SHP77 treated with DMSO at 0.1 percent for 48 hours (cell line): ENCODE measurements around the gene MAPRE3.
"Not testable (repeated sequence)": the region's sequence is repeated elsewhere in the genome, so short reads cannot be mapped to it uniquely, and the experiment has no call there.

Experiments
- DNase-seq: peaks from one replicate; lab custom pipeline; 2025; lab: John Stamatoyannopoulos, UW

The MAPRE3 gene

DNA sequence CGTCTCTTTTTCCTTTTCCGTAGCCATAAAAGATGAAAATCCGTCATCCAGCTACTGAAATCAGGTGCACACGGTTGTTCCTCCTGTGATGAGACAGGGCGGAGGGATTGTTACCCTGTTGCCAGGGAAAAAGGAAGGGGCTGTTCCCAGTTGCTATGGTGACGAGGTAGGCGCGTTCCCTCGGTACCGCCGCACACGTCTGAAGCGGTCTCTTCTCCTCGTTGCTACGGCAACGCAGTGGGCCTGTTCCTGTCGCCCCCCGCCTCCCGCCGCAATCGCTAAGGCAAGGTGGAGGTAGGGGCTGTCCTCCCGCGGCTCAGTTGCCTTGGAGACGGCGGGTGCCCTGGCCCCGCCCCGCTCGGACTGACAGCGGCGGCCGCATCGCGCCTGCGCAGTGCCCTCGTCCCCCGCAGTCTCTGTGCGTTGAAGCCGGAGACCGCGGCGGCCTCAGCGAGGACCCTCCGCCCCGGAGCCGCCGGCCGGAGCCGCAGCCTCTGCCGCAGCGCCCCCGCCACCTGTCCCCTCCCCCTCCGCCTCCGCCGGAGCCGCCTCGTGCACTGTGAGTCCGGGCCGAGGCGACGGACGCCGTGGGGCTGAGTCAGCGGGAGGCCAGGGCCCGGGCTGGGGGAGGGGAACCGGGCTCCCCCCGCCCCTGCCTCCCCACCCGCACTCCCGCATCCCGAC lies at the start of gene MAPRE3:
MAPRE3 (plus strand) TSS at position 394 of the 684 bp plus-strand sequence. CDS start 51,582 bp downstream, outside the sequence.
- DNase-seq, result peak; percentile 80

DNA sequence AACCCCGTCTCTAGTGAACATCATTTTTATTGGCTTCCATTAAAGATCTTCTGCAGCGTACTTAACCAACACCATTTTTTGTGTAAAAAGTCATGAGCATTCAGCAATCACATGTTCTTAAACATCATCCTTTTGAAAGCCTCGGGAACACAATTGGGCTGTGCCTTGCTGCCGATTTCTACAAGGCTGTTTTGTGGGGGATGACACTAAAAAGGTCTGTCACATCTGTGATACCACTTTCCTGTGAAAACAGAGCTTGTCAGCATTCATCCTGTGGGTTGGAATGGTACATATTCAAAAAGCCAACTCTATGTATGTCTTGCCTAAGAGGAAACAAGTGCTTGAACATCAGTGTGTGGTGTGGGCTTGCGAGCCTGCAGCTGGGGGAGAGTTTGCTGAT lies 49.1 kb upstream of the MAPRE3 start:
- DNase-seq, result no peak

DNA sequence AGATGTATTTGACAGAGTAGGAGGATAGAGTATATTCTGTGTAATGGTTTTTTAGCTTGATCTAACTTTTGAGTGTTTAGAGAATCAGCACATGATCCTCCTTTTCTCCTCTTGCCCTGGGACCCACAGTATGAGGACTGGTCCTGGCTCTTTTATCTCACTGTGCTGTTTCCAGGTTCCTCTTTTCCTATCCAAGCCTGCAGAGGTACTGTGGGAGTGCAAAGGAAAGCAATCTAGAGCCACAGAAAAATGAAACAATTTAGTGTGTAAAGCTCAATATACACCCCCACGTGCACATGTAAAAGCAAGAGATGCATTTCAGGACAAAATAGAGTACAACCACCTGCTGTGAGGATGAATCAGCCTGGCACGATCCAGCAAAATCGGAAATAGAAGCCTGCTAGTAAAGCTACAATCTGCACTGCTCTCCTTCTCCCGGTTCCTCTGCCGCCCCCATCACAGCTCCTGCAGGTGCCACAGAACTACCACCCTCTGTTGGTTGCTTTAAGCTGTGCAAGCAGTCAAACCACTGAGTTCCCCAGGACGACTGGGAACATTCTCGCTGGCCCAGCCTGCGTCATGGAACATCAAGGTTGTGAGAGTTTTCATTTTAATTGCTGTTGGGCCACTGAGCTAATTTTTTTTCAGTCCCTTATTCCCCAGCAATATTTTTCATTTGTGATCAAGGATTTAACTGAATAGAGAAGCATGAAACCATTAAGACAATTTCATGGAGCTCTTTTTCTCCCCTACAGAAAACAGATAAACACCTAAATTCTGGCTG lies 47.8 kb upstream of the MAPRE3 start:
- no peak for DNase-seq

DNA sequence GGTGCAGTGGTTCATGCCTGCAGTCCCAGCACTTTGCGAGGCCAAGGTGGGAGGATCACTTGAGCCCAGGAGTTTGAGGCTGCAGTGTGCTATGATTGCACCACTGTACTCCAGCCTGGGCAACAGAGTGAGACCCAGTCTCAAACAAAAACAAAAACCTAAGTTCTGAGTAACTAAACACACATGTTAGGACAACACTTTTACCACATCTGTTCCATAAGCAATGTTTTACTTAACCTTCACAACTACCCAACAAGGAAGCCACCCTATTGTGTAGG lies 47.3 kb upstream of the MAPRE3 start:
- not testable (repeated sequence) for DNase-seq

DNA sequence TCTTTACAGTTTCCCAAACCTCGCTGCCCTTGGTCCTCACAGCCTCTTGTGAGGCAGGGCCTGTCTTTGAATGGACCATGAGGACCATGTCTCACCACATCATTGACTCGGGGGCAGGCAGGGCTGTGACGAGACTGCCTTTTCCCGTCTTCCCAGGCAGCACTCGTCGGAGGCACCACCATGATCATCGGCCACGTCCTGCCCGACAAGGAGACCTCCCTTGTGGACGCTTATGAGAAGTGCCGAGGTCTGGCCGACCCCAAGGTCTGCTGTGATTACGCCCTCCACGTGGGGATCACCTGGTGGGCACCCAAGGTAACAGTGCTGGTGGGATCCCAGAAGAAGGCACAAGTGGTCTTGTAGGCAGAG lies 45.7 kb upstream of the MAPRE3 start:
- DNase-seq, result no peak

DNA sequence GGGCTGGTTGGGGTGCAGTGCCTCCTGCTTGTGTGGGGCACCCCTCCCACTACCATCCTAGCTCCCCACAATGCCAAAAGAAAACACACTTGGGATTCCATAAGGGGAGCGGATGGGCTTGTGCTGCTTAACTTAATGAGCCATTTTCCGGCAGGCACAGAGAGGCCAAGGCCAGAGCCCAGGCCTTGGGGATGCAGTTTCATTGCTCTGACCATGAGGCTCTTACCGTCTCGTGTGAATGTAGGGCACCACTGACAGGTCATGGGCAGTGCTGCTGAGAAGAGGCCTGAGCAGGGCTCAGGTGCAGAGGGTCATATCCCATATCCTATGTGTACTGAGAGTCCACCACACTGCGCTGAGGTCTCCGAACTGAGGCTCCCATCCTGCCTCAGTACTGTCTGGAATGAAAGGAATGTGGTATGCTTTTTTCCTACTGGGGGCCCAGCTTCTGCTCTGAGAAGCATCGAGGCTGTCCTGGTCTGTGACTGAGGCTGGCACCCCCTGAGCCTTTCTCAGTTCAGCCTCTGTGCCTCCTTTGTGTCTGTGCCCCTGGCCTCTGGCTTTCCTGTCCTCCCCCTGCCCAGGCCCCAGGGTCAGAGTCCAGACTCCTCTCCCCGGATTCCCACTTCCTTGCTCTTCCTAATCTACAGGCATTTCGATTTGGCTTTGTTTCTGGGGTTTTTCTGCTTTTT lies 45.2 kb upstream of the MAPRE3 start:
- DNase-seq, result no peak

DNA sequence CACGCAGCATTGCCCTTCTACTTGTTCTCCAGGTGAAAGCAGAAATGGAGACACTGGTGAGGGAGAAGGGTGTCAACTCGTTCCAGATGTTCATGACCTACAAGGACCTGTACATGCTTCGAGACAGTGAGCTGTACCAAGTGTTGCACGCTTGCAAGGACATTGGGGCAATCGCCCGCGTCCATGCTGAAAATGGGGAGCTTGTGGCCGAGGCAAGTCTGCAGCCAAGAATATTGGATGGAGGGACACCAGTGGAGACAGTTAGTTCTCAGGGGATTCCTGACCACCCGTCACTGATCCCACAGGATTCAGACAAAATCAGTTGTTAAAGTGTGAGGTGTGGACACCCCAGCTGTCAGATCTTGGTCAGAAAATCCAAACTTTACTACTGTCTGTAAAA lies 43.2 kb upstream of the MAPRE3 start:
- DNase-seq, result no peak

DNA sequence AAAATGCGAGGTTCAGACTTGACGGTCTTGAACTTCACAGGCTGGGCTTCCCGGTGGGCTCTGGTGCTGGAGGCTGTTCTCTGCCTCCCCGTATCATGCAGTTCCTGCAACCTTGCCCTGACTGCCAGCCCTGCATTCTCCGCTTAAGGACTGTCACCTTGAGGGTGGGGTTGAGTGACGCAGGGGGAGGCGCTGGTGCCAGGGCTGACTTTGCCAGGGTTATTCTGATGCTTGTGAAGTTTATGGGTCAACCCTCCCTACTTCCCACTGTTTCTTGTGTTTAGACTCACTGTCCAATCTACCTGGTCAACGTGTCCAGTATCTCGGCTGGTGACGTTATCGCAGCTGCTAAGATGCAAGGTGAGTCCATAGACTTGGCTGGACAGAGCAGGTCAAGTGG lies 37.5 kb upstream of the MAPRE3 start:
- DNase-seq, result no peak

DNA sequence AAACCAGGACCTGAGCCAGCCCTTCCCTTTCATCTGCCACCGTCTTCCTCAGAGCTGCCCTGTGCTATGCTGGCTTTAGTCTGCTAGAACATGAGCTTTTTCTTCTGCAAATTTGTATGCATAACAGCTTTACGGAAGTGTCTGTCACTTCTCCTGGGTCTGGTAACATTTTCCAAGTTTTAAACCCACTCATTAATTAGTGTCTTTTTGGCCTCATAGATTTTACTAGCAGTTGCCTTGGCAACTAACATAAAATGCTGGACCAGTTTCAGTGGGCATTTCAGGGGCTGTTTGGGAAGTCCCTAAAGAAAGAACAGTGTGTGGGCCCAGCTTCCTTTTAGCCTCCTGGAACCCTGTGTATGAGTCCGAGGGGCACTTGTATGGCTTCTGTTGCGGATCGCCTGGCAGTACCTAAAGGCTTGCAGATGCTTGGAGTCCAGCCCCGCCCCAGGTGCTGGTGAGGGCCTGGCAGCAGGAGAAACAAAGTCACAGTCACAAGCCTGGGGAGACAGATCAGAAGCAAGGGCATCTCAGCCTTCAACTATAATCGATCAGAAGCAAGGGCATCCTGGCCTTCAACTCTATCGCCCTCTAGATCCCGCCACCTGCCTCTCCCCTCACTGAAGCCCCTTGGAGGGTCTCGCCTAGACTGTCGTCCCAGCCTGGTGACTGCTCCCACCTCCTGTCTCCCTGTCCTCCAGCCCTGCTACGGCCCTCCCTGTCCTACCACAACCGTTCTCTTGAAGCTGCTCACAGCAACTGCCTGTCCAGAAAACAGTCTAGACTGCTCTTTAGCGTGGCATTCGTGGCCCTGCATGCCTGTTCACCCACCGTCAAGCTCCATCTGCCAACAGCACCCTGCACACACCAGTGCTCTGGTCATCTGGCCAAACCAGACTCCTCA lies 36.8 kb upstream of the MAPRE3 start:
- DNase-seq, result no peak

DNA sequence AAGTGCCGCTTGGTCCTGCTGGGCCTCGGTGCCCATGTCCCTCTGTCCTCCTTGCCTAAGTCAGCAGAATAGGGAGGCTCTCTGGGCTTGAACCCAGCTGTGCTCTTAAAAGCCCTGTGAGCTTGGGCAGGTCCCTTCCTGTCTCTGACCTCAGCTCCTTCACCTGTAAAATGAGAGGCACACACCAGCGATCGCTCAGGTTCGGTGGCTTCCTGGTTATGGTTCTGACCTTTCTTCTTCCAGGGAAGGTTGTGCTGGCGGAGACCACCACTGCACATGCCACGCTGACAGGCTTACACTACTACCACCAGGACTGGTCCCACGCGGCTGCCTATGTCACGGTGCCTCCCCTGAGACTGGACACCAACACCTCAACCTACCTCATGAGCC lies 36.1 kb upstream of the MAPRE3 start:
- no peak for DNase-seq

DNA sequence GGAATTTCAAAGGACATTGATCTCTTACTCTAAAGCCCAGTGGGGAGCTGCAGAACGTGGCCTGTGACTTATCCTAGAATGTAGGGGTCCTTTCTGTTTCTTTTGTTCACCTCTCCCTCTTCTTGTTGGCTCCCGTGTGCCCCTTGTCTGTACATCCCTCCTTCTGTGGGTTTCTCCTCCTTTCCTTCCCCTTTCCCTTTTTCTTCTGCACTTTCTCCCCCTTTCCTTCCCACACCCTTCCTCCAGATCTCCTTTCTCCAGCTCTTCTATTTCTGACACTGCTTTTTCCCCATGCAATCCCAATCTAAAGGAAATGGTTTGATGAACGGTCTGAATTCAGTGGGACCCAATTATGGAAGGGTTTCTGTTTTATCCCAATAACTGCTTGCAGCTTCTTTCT lies 35.5 kb upstream of the MAPRE3 start:
- no peak for DNase-seq

DNA sequence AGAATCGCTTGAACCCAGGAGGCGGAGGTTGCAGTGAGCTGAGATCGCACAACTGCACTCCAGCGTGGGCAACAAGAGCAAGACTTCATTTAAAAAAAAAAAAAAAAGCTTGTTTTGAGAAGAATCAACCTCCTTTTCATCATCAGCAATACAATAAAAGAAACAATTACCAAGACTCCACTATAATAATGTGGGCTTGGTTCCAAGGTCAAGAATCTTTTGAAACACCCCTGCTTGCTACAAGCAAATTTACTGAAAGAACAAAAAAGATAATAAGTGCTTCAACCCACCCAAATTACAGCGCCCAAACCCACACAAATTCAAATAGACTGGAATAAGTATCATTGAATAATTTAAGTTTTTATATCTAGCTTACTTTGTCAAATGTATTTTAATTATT lies 33.6 kb upstream of the MAPRE3 start:
- no peak for DNase-seq

DNA sequence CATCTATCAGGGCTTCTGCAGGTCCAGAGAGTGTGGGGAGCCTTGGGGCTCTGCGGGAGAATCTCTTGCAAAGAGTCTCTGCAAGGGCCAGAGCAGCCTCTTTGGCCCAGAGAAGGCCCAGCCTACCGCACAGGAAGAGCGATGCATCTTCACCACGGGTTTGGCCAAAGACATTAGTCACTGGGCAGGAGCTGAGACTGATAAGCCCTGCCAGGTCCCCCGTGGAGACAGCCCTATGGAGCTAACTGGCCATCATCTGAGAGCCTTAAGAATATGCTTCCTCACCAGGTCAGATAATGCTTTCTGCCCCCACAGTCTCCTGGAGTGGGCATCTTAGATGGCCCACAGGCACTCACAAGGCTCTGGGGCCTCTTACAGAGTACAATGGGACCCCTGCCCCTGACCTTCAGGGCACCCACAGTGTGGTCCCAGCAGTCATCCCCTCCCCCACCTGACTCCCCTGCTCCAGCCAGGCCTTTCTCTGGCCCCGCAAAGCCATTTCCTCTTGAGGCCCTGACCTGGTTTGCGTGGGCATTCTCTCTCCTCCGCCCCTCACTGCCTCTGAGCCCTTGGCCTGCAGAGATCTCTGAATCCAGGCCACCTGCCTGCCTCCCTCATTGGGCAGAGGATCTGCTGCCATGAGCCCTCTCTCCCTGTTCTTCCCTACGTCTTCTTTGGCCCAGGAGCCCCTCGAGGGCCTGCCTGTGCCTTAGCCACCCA lies 31.9 kb upstream of the MAPRE3 start:
- no peak for DNase-seq

DNA sequence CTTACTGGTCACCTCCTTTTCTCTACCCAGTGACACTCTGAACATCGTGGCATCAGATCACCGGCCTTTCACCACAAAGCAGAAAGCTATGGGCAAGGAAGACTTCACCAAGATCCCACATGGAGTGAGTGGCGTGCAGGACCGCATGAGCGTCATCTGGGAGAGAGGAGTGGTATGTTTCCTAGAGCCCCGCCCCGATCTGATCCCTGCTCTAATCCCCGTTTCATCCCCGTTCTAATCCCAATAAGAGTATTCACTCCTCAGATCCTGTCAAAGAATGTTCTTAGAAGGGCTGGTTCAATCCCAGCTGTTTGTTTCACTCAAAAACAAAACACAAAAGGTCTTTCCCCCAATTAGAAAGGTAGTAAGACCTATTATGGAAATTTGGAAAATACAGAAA lies 30.4 kb upstream of the MAPRE3 start:
- no peak for DNase-seq

DNA sequence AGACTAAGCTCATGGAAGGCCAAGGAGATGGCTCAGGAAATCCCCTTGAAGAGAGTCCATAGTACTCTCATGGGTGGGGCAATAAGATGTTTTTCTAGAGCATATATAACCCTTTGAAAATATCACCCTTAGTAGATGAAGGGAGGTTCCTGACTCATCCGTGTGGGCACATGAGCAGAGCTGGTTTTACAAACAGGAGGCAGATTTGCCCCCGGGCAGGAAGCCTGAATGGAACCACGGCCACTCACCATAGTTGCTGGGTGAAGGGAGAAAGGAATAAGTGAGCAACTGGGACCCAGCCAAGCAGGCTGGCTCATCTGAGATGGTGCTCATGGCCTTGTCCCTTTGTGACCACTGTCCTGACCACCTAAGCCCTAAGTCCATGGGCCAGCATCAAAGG lies 29.0 kb upstream of the MAPRE3 start:
- no peak for DNase-seq

DNA sequence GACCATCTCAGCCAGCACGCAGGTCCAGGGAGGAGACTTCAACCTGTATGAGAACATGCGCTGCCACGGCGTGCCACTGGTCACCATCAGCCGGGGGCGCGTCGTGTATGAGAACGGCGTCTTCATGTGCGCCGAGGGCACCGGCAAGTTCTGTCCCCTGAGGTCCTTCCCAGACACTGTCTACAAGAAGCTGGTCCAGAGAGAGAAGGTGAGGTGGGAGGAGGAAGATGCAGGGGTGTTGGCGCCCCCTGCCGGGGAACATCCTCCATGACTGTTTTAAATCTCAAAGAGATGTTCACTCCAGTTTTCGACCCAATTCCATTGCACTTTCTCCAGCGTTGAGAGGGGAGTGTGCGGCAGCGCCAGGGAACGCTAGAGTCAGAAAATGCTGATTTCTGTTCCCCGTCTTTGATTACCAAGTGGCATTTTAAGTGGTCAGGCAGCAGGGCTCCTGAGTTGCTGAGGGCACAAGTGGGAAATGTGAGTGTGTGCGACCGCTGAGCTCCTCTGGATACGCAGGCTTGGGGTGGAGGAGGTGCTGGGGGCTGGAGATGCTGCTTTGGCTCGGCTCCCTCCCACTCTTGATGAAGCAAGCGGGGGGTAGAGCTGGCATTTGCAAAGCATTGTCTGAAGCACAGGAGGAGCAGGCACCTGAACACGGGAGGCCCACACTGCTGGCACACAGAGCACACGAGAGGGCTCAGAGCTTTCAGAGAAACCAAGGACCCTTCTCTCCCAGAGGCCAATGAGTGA lies 27.7 kb upstream of the MAPRE3 start:
- peak; percentile 20 for DNase-seq

DNA sequence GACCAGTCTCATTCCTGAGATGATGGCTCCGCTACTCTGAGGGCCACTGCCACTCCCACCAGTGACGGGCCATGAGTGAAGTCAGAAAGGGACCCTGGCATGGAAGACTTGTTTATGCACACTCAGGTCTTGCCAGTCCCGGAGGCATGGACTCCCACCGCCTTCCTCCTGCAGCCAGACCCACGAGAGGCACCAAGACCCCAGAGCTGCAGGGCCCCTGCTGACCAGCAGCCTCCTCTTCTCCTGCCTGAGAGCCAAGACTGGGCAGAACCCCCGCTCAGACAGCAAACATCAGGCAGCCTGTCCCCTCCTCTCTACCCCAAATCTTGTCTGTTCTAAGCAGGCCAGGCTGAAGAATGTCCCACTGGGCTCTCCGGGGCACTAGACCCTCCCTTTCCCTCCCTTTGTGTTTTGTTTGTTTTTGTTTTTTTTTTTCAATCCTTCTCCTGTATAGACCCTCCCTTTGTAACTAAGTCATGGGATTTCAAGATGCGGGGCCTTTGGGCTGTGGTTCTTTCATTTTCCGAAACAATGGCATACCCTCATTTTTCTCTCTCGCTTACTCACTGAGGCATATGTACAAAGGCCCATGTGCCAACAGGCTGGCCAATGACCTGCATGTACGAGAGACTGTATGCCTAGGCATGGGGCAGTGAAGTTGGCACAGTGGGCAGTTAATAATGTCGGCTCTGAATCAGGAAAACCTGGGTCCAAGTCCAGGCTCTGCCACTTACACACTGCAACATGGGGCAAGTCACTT lies 24.3 kb upstream of the MAPRE3 start:
- no peak for DNase-seq

DNA sequence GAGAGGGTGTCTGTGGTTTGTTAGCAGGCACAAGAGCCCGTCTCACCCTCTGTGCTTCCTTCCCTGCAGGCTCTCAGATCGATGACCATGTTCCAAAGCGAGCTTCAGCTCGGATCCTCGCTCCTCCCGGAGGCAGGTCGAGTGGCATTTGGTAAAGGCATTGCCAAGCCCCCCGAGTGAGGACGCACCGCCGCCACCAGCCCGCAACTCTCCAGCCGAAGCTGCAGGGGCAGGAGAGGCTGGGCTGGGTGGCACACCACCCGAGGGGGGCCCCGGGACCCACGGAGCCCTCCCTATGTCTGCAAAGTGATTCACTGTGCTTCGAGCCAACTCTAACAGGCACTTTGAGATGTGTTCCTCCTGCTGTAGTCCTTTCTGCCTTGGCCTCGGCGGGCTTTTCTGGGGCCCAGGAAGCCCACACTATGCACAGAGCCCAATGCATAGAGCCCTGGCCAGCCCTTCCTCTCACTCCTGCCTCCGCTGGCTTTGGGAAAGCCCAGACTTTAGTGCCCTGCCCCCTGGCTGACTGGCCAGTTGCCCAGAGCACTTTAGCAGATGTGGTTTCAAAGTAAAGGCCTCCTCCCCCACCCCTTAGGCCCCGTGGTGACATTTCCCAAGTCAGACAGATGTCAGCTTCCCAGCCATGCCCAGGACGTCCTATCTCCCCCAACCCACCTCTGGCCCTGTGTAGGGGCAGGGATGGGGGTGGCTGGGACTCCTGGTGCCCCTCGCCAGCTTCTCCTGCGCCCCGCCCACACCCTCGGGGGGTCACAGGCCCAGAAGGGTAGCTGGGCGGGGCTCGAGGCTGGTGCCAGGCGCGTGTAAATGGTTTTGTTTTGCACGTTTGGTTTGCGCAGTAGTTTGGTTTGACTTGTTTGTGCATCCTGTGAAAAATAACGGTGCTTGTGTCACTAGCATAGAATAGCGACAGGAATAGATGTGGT lies 23.3 kb upstream of the MAPRE3 start:
- peak; percentile 20 for DNase-seq

DNA sequence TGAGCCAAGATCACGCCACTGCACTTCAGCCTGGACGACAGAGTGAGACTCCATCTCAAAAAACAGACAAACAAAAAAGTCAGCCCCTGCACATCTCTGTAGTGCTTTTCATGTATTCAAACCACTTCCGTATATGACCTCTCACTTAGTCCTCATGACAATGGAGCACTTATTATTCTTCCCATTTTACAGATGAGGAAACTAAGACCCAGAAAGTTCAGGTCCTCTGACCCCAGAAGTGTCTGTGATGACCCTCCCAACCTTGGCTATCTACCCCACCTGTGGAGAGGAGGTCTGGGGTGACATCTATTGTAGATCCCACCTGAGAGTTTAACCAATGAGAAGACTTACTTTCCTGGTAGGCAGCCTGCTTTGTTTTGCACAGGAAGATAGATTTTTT lies 21.6 kb upstream of the MAPRE3 start:
- DNase-seq, result no peak
